RWPE1 (cell line): Measurements from ENCODE around the gene IFNGR1.
A peak's percentile ranks its signal among the peaks of the same experiment; 100 is the strongest.

ENCODE experiments used
- CTCF ChIA-PET: fragments of 350-600 bp; sonication (Branson Sonifier 250); formaldehyde crosslinking; extraction: SDS; loops from one replicate; lab custom pipeline; 2021; lab: Yijun Ruan, JAX
- POLR2A ChIA-PET: fragments of 400-600 bp; formaldehyde crosslinking; extraction: SDS; loops from one replicate; lab custom pipeline; 2020; ENCODE audit warnings: antibody characterized with exemption; ENCODE audit not compliant: low non-redundant PET; lab: Yijun Ruan, JAX
- DNase-seq: peaks from one replicate; pipeline ENCODE4 v3.0.0; 2012; ENCODE audit warnings: low spot score
- H3K27ac ChIP-seq: fragments of 450-650 bp; 2 replicates; pipeline ENCODE4 v1.5.1; 2017
- CTCF ChIP-seq: fragments of 450-650 bp; conservative IDR thresholded peaks from 2 replicates; pipeline ENCODE4 v1.5.1; 2017; ENCODE audit warnings: low read depth, mild to moderate bottlenecking

The IFNGR1 gene

GRCh38 chr6:137165375-137166246, 53.6 kb downstream of the IFNGR1 start:
- CTCF ChIA-PET, result interaction anchor here (0.6 to 2.7 kb wide), 13 partner anchors 9 to 301 kb away, joined by 3 to 23 read pairs (median 4); no protein-coding TSS in a partner anchor
- peak; percentile 44 for TF ChIP-seq CTCF
- peak; percentile 45 for DNase-seq
- POLR2A ChIA-PET, result no interaction called here
- no peak overlapping the region for H3K27ac ChIP-seq

- TF ChIP-seq CTCF, result no peak
- H3K27ac ChIP-seq, result no peak overlapping the region
- ChIA-PET CTCF (no interaction called here), POLR2A (no interaction called here)
- no peak for DNase-seq
Measured at GRCh38 chr6:137163732-137164318, 55.4 kb downstream of the IFNGR1 start.

- no peak for DNase-seq
- ChIA-PET CTCF (interaction anchor here (1.5 kb wide), 1 partner anchor 68 kb away, joined by 8 read pairs; no protein-coding TSS in a partner anchor), POLR2A (interaction anchor here (0.6 kb wide), 1 partner anchor 8 kb away, joined by 3 read pairs; no protein-coding TSS in a partner anchor)
- no peak overlapping the region for H3K27ac ChIP-seq
- no peak for TF ChIP-seq CTCF
Measured at GRCh38 chr6:137162692-137163306, 56.4 kb downstream of the IFNGR1 start.

- no peak for TF ChIP-seq CTCF
- H3K27ac ChIP-seq, result peak overlapping the region; percentile 71
- DNase-seq, result peak; percentile 30
- ChIA-PET POLR2A (interaction anchor here (0.6 kb wide), 1 partner anchor 9 kb away, joined by 3 read pairs; no protein-coding TSS in a partner anchor), CTCF (interaction anchor here (0.6 to 1.5 kb wide), 3 partner anchors 68 to 417 kb away, joined by 3 to 8 read pairs (median 3); no protein-coding TSS in a partner anchor)
Measured at GRCh38 chr6:137161949-137162348, 57.2 kb downstream of the IFNGR1 start.

GRCh38 chr6:137160763-137161162, 58.4 kb downstream of the IFNGR1 start:
- CTCF ChIA-PET, result interaction anchor here (0.5 to 0.9 kb wide), 3 partner anchors 11 to 153 kb away, joined by 3 read pairs; no protein-coding TSS in a partner anchor
- peak; percentile 55 for DNase-seq
- H3K27ac ChIP-seq, result no peak overlapping the region
- POLR2A ChIA-PET, result no interaction called here
- TF ChIP-seq CTCF, result no peak

- no peak overlapping the region for H3K27ac ChIP-seq
- no peak for DNase-seq
- no peak for TF ChIP-seq CTCF
- POLR2A ChIA-PET, result no interaction called here
- CTCF ChIA-PET, result interaction anchor here (0.6 kb wide), 1 partner anchor 11 kb away, joined by 3 read pairs; no protein-coding TSS in a partner anchor
Measured at GRCh38 chr6:137159912-137160311, 59.3 kb downstream of the IFNGR1 start.
